NCI-H128 (cell line): Measurements from ENCODE around the gene TGM3.
A peak's percentile ranks its signal among the peaks of the same experiment; 100 is the strongest.
"Not testable (repeated sequence)": the region's sequence is repeated elsewhere in the genome, so short reads cannot be mapped to it uniquely, and the experiment has no call there.

ENCODE experiments used
- DNase-seq: peaks from one replicate; lab custom pipeline; 2025; ENCODE audit not compliant: unreplicated experiment; lab: John Stamatoyannopoulos, UW

TGM3 gene

GRCh38 chr20:2295886-2296515 is at the start of gene TGM3:
TGM3 (plus strand) TSS chr20:2296001; CDS start chr20:2296064, 63 bp downstream.
- DNase-seq, result no peak

GRCh38 chr20:2246069-2246491 is 49.7 kb upstream of the TGM3 start:
- peak; percentile 10 for DNase-seq

- DNase-seq, result no peak
Observed at GRCh38 chr20:2248837-2249236, 47.0 kb upstream of the TGM3 start.

GRCh38 chr20:2249935-2250334 is 45.9 kb upstream of the TGM3 start:
- no peak for DNase-seq

GRCh38 chr20:2252419-2252997 is 43.3 kb upstream of the TGM3 start:
- DNase-seq, result no peak

- no peak for DNase-seq
Observed at GRCh38 chr20:2253256-2253655, 42.5 kb upstream of the TGM3 start.

- DNase-seq, result no peak
Observed at GRCh38 chr20:2254333-2254732, 41.5 kb upstream of the TGM3 start.

GRCh38 chr20:2255926-2256531 is 39.8 kb upstream of the TGM3 start:
- no peak for DNase-seq

GRCh38 chr20:2259731-2260130 is 36.1 kb upstream of the TGM3 start:
- DNase-seq, result no peak

- DNase-seq, result no peak
Observed at GRCh38 chr20:2260250-2260649, 35.6 kb upstream of the TGM3 start.

- DNase-seq, result no peak
Observed at GRCh38 chr20:2261046-2261485, 34.7 kb upstream of the TGM3 start.

- no peak for DNase-seq
Observed at GRCh38 chr20:2261629-2262028, 34.2 kb upstream of the TGM3 start.

GRCh38 chr20:2264118-2264517 is 31.7 kb upstream of the TGM3 start:
- no peak for DNase-seq

GRCh38 chr20:2264621-2265374 is 31.0 kb upstream of the TGM3 start:
- DNase-seq, result not testable (repeated sequence)

GRCh38 chr20:2273634-2274302 is 22.0 kb upstream of the TGM3 start:
- no peak for DNase-seq

GRCh38 chr20:2276015-2276414 is 19.8 kb upstream of the TGM3 start:
- no peak for DNase-seq

- no peak for DNase-seq
Observed at GRCh38 chr20:2279253-2279779, 16.5 kb upstream of the TGM3 start.

GRCh38 chr20:2280082-2280481 is 15.7 kb upstream of the TGM3 start:
- DNase-seq, result no peak

GRCh38 chr20:2281563-2281962 is 14.2 kb upstream of the TGM3 start:
- no peak for DNase-seq

GRCh38 chr20:2282181-2282580 is 13.6 kb upstream of the TGM3 start:
- DNase-seq, result no peak
